B cell (primary cell): ENCODE data around the gene CCR5AS.

Experiments used
- ATAC-seq: fragments of 200-7000 bp; cut with Tn5 transposase; one replicate; pipeline ENCODE4 v1.10.0; 2021; ENCODE audit warnings: low read depth, mild to moderate bottlenecking, moderate number of reproducible peaks, moderate library complexity
- CTCF ChIA-PET: fragments of 350-600 bp; sonication (Branson Sonifier 250); formaldehyde crosslinking; loops from one replicate; lab custom pipeline; 2021; ENCODE audit warnings: antibody characterized with exemption, inconsistent platforms; lab: Charles Lee
- POLR2A ChIA-PET: fragments of 350-600 bp; sonication (Branson Sonifier 250); formaldehyde crosslinking; loops from one replicate; lab custom pipeline; 2021; ENCODE audit warnings: antibody characterized with exemption; lab: Charles Lee
- DNase-seq: peaks from one replicate; pipeline ENCODE4 v3.0.0; 2013
- H2AFZ ChIP-seq: 2 replicates; pipeline ENCODE4 v1.6.1; 2012; ENCODE audit warnings: mild to moderate bottlenecking, low read depth, low read length; ENCODE audit not compliant: insufficient read depth, poor library complexity, severe bottlenecking
- H3K27ac ChIP-seq, 2 donors: 1 replicate in 1 of 2; 2 replicates in 1 of 2; pipeline ENCODE4 v1.5.1; 2012 to 2013; ENCODE audit warnings: low read length in 2 of 2, mild to moderate bottlenecking in 2 of 2, moderate library complexity in 1 of 2
- H3K27me3 ChIP-seq, 4 experiments: fragments of 200-600 bp in 1 of 4; sonication (generic) in 1 of 4; replicated peaks in 1 of 4; 1 replicate in 2 of 4; 2 replicates in 2 of 4; pipeline versions ENCODE4 v1.6.1 to v1.7.0; 2013 to 2016; ENCODE audit warnings: low read length in 3 of 4, mild to moderate bottlenecking in 2 of 4, mixed read lengths in 1 of 4, moderate library complexity in 1 of 4; ENCODE audit not compliant: insufficient read depth in 4 of 4, control insufficient read depth in 3 of 4; ENCODE audit errors: control extremely low read depth in 1 of 4
- H3K36me3 ChIP-seq, 2 experiments: replicated peaks in 1 of 2; 1 replicate in 1 of 2; 2 replicates in 1 of 2; pipeline versions ENCODE4 v1.6.1 to v1.7.1; 2013; ENCODE audit warnings: low read length in 1 of 2; ENCODE audit not compliant: insufficient read depth in 2 of 2, control insufficient read depth in 1 of 2; ENCODE audit errors: control extremely low read depth in 1 of 2, extremely low read depth in 1 of 2
- H3K4me1 ChIP-seq, 2 donors: fragments of 200-600 bp in 1 of 2; sonication (generic) in 1 of 2; 1 replicate in 1 of 2; 2 replicates in 1 of 2; pipeline versions ENCODE4 v1.5.1 to v1.6.1; 2013 to 2017; ENCODE audit warnings: low read length in 2 of 2; ENCODE audit not compliant: control insufficient read depth in 2 of 2, insufficient read depth in 2 of 2
- H3K4me2 ChIP-seq: replicated peaks from 2 replicates; pipeline ENCODE3; 2012; ENCODE audit warnings: mild to moderate bottlenecking, low read depth, low read length; ENCODE audit not compliant: poor library complexity, severe bottlenecking
- H3K4me3 ChIP-seq, 5 experiments: fragments of 200-600 bp in 1 of 5; sonication (generic) in 1 of 5; 1 replicate in 3 of 5; 2 replicates in 2 of 5; pipeline versions ENCODE4 v1.5.1 to v1.7.0; 2011 to 2016; ENCODE audit warnings: low read length in 4 of 5, mild to moderate bottlenecking in 4 of 5, low read depth in 2 of 5, control low read depth in 1 of 5, moderate library complexity in 1 of 5; ENCODE audit not compliant: insufficient read depth in 1 of 5; ENCODE audit errors: control extremely low read depth in 1 of 5, extremely low read depth in 1 of 5
- H3K79me2 ChIP-seq: fragments of 200-600 bp; sonication (generic); one replicate; pipeline ENCODE4 v1.6.0; 2016; ENCODE audit warnings: low read length; ENCODE audit not compliant: control insufficient read depth, insufficient read depth
- H3K9ac ChIP-seq: fragments of 200-600 bp; sonication (generic); 2 replicates; pipeline ENCODE4 v1.6.1; 2017; ENCODE audit warnings: mild to moderate bottlenecking, low read length, moderate library complexity
- H3K9me3 ChIP-seq, 3 donors: one replicate each; pipeline versions ENCODE4 v1.6.1 to v1.7.1; 2013; ENCODE audit warnings: low read length in 2 of 3; ENCODE audit not compliant: control insufficient read depth in 2 of 3, insufficient read depth in 1 of 3; ENCODE audit errors: control extremely low read depth in 1 of 3
- H4K20me1 ChIP-seq: 2 replicates; pipeline ENCODE4 v1.6.0; 2012; ENCODE audit warnings: mild to moderate bottlenecking, low read length; ENCODE audit not compliant: insufficient read depth, control insufficient read depth, poor library complexity, severe bottlenecking
- H3K27ac Mint-ChIP-seq: one replicate; pipeline ENCODE4 v1.8.0; 2021; ENCODE audit warnings: mixed read lengths
- H3K27me3 Mint-ChIP-seq: one replicate; pipeline ENCODE4 v1.8.0; 2021; ENCODE audit warnings: mixed read lengths
- H3K4me1 Mint-ChIP-seq: one replicate; pipeline ENCODE4 v1.8.0; 2021; ENCODE audit warnings: mixed read lengths
- H3K4me3 Mint-ChIP-seq: one replicate; pipeline ENCODE4 v1.8.0; 2021; ENCODE audit warnings: mixed read lengths
- H3K9me3 Mint-ChIP-seq: one replicate; pipeline ENCODE4 v1.8.0; 2022; ENCODE audit warnings: mixed read lengths; ENCODE audit not compliant: insufficient read depth
- EZH2 ChIP-seq: IDR thresholded peaks from 2 replicates; pipeline ENCODE4 v1.6.1; 2012; ENCODE audit warnings: borderline replicate concordance, low read depth, mild to moderate bottlenecking, moderate library complexity, low read length; ENCODE audit not compliant: insufficient read depth, poor library complexity, severe bottlenecking
- WGBS: methylation state at CpG from one replicate; pipeline ENCODE4 v1.1.5; 2013; ENCODE audit warnings: missing lambda C conversion rate; ENCODE audit not compliant: insufficient coverage; 5-methylcytosine and 5-hydroxymethylcytosine counted together
- intact Hi-C: fragments of 100-400 bp; cut with micrococcal nuclease; formaldehyde crosslinking; loops from one replicate; pipeline ENCODE4 v1.10.0; 2022
- TF ChIP-seq, protein P1 (sequence below): fragments of 200-600 bp; IDR thresholded peaks from one replicate; pipeline ENCODE4 v1.8.0; 2022; ENCODE audit warnings: antibody characterized with exemption, mild to moderate bottlenecking

CCR5AS gene

DNA sequence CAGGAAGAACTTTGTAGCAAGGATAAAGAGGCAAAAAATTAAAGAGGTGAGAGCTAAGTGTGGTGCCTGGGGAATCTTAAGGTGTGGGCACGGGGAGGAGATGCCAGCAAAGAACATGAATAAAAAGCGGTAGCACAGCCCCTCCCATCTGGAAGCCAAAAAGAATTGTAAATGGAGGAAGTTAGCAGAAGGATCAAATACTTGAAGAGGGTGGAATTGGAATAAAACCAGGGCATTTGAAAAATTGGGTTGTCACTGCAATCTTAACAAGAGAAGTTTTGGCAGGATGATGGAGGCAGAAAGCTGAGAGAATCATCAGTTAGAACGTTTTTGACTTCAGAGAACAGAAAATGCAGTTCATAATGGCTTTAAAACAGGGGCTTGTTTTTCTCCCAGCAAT lies 50.6 kb downstream of the CCR5AS start:
- ATAC-seq (no peak), DNase-seq (no peak)
- H3K27ac Mint-ChIP-seq = no peak overlapping the region
- no peaks in the 10 kb centered on the region for H3K9me3 Mint-ChIP-seq
- WGBS = 93% methylated on average over 3 of the region's 3 CpGs
- Histone ChIP-seq H3K4me2 (no peak overlapping the region), H3K4me3 (no peak overlapping the region), H2AFZ (no peak overlapping the region), H3K4me1 (peaks cover 32 to 57% of the 10 kb centered on the region in 2 donors), H3K9me3 (no peaks in the 10 kb centered on the region), H3K9ac (no peak overlapping the region), H3K79me2 (no peaks in the 10 kb centered on the region), H3K27me3 (no peaks in the 10 kb centered on the region), H4K20me1 (no peaks in the 10 kb centered on the region), H3K36me3 (no peaks in the 10 kb centered on the region), H3K27ac (no peak overlapping the region)
- ChIA-PET POLR2A (no interaction called here), CTCF (no interaction called here)
- H3K27me3 Mint-ChIP-seq = no peaks in the 10 kb centered on the region
- peaks cover 71% of the 10 kb centered on the region for H3K4me1 Mint-ChIP-seq
- TF ChIP-seq EZH2 = no peak
- TF ChIP-seq, protein P1, sequence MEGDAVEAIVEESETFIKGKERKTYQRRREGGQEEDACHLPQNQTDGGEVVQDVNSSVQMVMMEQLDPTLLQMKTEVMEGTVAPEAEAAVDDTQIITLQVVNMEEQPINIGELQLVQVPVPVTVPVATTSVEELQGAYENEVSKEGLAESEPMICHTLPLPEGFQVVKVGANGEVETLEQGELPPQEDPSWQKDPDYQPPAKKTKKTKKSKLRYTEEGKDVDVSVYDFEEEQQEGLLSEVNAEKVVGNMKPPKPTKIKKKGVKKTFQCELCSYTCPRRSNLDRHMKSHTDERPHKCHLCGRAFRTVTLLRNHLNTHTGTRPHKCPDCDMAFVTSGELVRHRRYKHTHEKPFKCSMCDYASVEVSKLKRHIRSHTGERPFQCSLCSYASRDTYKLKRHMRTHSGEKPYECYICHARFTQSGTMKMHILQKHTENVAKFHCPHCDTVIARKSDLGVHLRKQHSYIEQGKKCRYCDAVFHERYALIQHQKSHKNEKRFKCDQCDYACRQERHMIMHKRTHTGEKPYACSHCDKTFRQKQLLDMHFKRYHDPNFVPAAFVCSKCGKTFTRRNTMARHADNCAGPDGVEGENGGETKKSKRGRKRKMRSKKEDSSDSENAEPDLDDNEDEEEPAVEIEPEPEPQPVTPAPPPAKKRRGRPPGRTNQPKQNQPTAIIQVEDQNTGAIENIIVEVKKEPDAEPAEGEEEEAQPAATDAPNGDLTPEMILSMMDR = no peak
- no peak overlapping the region for H3K4me3 Mint-ChIP-seq
- intact Hi-C loops = no loop called here

DNA sequence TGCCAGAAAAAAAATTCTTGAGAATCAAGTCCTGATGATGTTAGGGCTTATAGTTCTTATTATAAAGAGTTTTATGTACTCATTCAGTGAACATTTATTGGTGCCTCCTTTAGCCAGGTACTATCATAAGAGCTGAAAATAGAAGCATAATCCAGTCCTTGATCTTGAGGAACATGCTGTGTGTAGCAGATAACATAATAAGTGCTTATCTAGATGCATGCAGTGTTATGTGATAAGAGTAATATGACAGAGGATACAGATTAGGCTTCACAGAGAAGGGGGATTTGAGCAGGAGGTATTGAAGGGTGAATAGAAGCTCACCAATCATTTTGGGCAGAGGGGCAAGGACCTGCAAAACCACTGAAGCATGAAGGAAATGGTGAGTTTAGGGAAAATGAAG lies 51.9 kb downstream of the CCR5AS start:
- H3K4me3 ChIP-seq = no peak overlapping the region
- ATAC-seq (no peak), DNase-seq (no peak)
- no peaks in the 10 kb centered on the region for H3K27me3 ChIP-seq
- POLR2A ChIA-PET = no interaction called here
- Mint-ChIP-seq H3K4me1 (peaks cover 72% of the 10 kb centered on the region), H3K27me3 (no peaks in the 10 kb centered on the region), H3K4me3 (no peak overlapping the region), H3K27ac (no peak overlapping the region), H3K9me3 (no peaks in the 10 kb centered on the region)
- no peaks in the 10 kb centered on the region for H3K36me3 ChIP-seq
- no peak overlapping the region for H3K9ac ChIP-seq
- H2AFZ ChIP-seq = no peak overlapping the region
- H3K79me2 ChIP-seq = no peaks in the 10 kb centered on the region
- no peaks in the 10 kb centered on the region for H3K9me3 ChIP-seq
- CTCF ChIA-PET = interaction anchor here (0.9 to 2.0 kb wide), 4 partner anchors 9 to 133 kb away, joined by 3 to 5 read pairs (median 4); no protein-coding TSS in a partner anchor
- intact Hi-C loops = no loop called here
- H3K4me1 ChIP-seq = peaks cover 37 to 55% of the 10 kb centered on the region in 2 donors
- H4K20me1 ChIP-seq = no peaks in the 10 kb centered on the region
- H3K4me2 ChIP-seq = no peak overlapping the region
- H3K27ac ChIP-seq = no peak overlapping the region
- TF ChIP-seq, protein P1 = no peak
- TF ChIP-seq EZH2 = no peak
